ENCODE results near the gene INSM1.

GRCh38 chr20:20329564-20329963 is 38.3 kb upstream of the INSM1 start:
- TF ChIP-seq CTCF (optimal IDR thresholded peaks at IDR 0.05 in 1 of 3, IDR thresholded peaks at IDR 0.05 in 1 of 3, conservative IDR thresholded peaks at IDR 0.05 in 1 of 3; ENCODE audit: extremely low read depth in 1 of 3, insufficient read depth in 2 of 3, low read length in 3 of 3) (no peak), EZH2 (IDR thresholded peaks at IDR 0.05; ENCODE audit: low read length) (no peak)
